ENCODE results near the gene PWP2. TPM values are rescaled to one million over a fixed set of nuclear protein-coding genes. Genes with fewer than 3 reads are reported as not detected.

The PWP2 gene
- total and polyA plus RNA-seq, 10 of the 15 experiments (the other 5 are each of a cell fraction or from before 2014, with no cell fraction given), result 0.03 to 9.4 (median 2.0) TPM

GRCh38 chr21:44072111-44072510 is 35.1 kb upstream of the PWP2 start:
- Histone ChIP-seq H2AFZ (ENCODE audit: control insufficient read depth, low read depth, low read length) (no peak overlapping the region), H3K9ac (ENCODE audit: control insufficient read depth, insufficient read depth, low read length) (no peak overlapping the region), H3K27ac (ENCODE audit: control insufficient read depth, insufficient read depth) (no peak overlapping the region), H3K27me3 (replicated peaks in 1 of 2; ENCODE audit: control insufficient read depth in 2 of 2, insufficient read depth in 2 of 2, low read length in 1 of 2) (no peaks in the 10 kb centered on the region), H3K9me3 (replicated peaks; ENCODE audit: control insufficient read depth, insufficient read depth, low read length) (no peaks in the 10 kb centered on the region), H3K36me3 (ENCODE audit: control insufficient read depth in 2 of 2, insufficient read depth in 2 of 2, low read length in 1 of 2) (peaks cover 22 to 45% of the 10 kb centered on the region in 2 experiments), H3K4me1 (ENCODE audit: control insufficient read depth, insufficient read depth, low read length) (no peaks in the 10 kb centered on the region), H4K20me1 (ENCODE audit: control insufficient read depth, insufficient read depth) (peaks cover 6% of the 10 kb centered on the region), H3K4me2 (ENCODE audit: control insufficient read depth, insufficient read depth) (no peak overlapping the region), H3K4me3 (no peak overlapping the region), H3K79me2 (ENCODE audit: control insufficient read depth, insufficient read depth, low read length) (no peaks in the 10 kb centered on the region)
- TF ChIP-seq USF1 (IDR thresholded peaks at IDR 0.05; ENCODE audit: borderline replicate concordance, extremely low read length, insufficient read depth, low read depth, low read length) (no peak), POLR2A (IDR thresholded peaks at IDR 0.05; ENCODE audit: low read depth, low read length) (no peak)
- ATAC-seq (no peak), DNase-seq (ENCODE audit: low read depth, low spot score) (no peak), FAIRE-seq (no peak)
- intact Hi-C loops (cut with micrococcal nuclease; ENCODE audit: unreplicated experiment) (no loop called here), in situ Hi-C loops (cut with MboI) (no loop called here)
- no TSS peak for BruUV-seq (replicated peaks)
- ChIA-PET CTCF (no interaction called here), RAD21 (ENCODE audit: unreplicated experiment) (interaction anchor here (0.7 kb wide), 1 partner anchor 375 kb away, joined by 3 read pairs; no protein-coding TSS in a partner anchor), SMC1A (ENCODE audit: uncharacterized antibody, unreplicated experiment) (no interaction called here), POLR2A (interaction anchor here (0.5 kb wide), 1 partner anchor 55 kb away, joined by 3 read pairs; no protein-coding TSS in a partner anchor)
- WGBS (ENCODE audit: insufficient coverage, insufficient replicate concordance, low lambda C conversion rate, missing lambda C conversion rate), result 99% methylated on average over 15 of the region's 15 CpGs

GRCh38 chr21:44074315-44074958 is 32.8 kb upstream of the PWP2 start:
- no peak for FAIRE-seq
- CTCF ChIA-PET, result interaction anchor here (0.8 to 1.1 kb wide), 2 partner anchors 8 to 61 kb away, joined by 3 read pairs; no protein-coding TSS in a partner anchor
- TF ChIP-seq ELK1 (IDR thresholded peaks at IDR 0.05; ENCODE audit: low read depth, low read length), result no peak
- TF ChIP-seq PBX3 (IDR thresholded peaks at IDR 0.05; ENCODE audit: insufficient replicate concordance, low read depth, low read length), result no peak
- no peak for TF ChIP-seq BMI1 (IDR thresholded peaks at IDR 0.05; ENCODE audit: borderline replicate concordance)
- no peak for TF ChIP-seq CREB1 (IDR thresholded peaks at IDR 0.05; ENCODE audit: low read depth)
- TF ChIP-seq IKZF2 (IDR thresholded peaks at IDR 0.05), result no peak
- TF ChIP-seq ZNF687 (IDR thresholded peaks at IDR 0.05), result no peak

More at GRCh38 chr21:44074315-44074958, 32.8 kb upstream of the PWP2 start:
- RAD21 ChIA-PET (ENCODE audit: unreplicated experiment), result no interaction called here
- ATAC-seq (no peak), DNase-seq (ENCODE audit: low read depth, low spot score) (no peak)
- SMC1A ChIA-PET (ENCODE audit: uncharacterized antibody, unreplicated experiment), result interaction anchor here (0.6 to 1.2 kb wide), 6 partner anchors 10 to 723 kb away, joined by 3 to 6 read pairs (median 4); no protein-coding TSS in a partner anchor
- H3K36me3 ChIP-seq (ENCODE audit: control insufficient read depth in 2 of 2, insufficient read depth in 2 of 2, low read length in 1 of 2), result peaks cover 24 to 45% of the 10 kb centered on the region in 2 experiments
- peaks cover 6% of the 10 kb centered on the region for H4K20me1 ChIP-seq (ENCODE audit: control insufficient read depth, insufficient read depth)
- no peak overlapping the region for H3K27ac ChIP-seq (ENCODE audit: control insufficient read depth, insufficient read depth)
- no TSS peak for BruUV-seq (replicated peaks)
- H3K4me2 ChIP-seq (ENCODE audit: control insufficient read depth, insufficient read depth), result no peak overlapping the region
- POLR2A ChIA-PET, result no interaction called here
- WGBS (ENCODE audit: insufficient coverage, insufficient replicate concordance, low lambda C conversion rate, missing lambda C conversion rate), result 97% methylated on average over 11 of the region's 11 CpGs
- no peaks in the 10 kb centered on the region for H3K9me3 ChIP-seq (replicated peaks; ENCODE audit: control insufficient read depth, insufficient read depth, low read length)
- no peak overlapping the region for H3K4me3 ChIP-seq
- in situ Hi-C loops (cut with MboI), result no loop called here
- H3K27me3 ChIP-seq (replicated peaks in 1 of 2; ENCODE audit: control insufficient read depth in 2 of 2, insufficient read depth in 2 of 2, low read length in 1 of 2), result no peaks in the 10 kb centered on the region
- intact Hi-C loops (cut with micrococcal nuclease; ENCODE audit: unreplicated experiment), result no loop called here
- no peak overlapping the region for H2AFZ ChIP-seq (ENCODE audit: control insufficient read depth, low read depth, low read length)
- H3K9ac ChIP-seq (ENCODE audit: control insufficient read depth, insufficient read depth, low read length), result no peak overlapping the region
- H3K4me1 ChIP-seq (ENCODE audit: control insufficient read depth, insufficient read depth, low read length), result no peaks in the 10 kb centered on the region
- no peaks in the 10 kb centered on the region for H3K79me2 ChIP-seq (ENCODE audit: control insufficient read depth, insufficient read depth, low read length)
